Endodermal cell (in vitro differentiated cells): ENCODE results near the gene LY6G6D. TPM values are rescaled to one million over a fixed set of nuclear protein-coding genes. Genes with fewer than 3 reads are reported as not detected.

Experiments
- DNase-seq: peaks from one replicate; pipeline ENCODE4 v3.0.0-alpha.2; 2017
- H3K27ac ChIP-seq: 2 replicates; pipeline ENCODE4 v1.5.1; 2013; ENCODE audit warnings: mild to moderate bottlenecking, low read depth, low read length, moderate library complexity
- H3K27me3 ChIP-seq: 2 replicates; pipeline ENCODE4 v1.6.1; 2013; ENCODE audit warnings: mild to moderate bottlenecking, low read length, moderate library complexity; ENCODE audit not compliant: insufficient read depth, control insufficient read depth, poor library complexity, severe bottlenecking
- H3K36me3 ChIP-seq: 2 replicates; pipeline ENCODE4 v1.7.0; 2013; ENCODE audit warnings: mild to moderate bottlenecking, low read length, moderate library complexity; ENCODE audit not compliant: control insufficient read depth, insufficient read depth
- H3K4me1 ChIP-seq: one replicate; pipeline ENCODE4 v1.7.0; 2013; ENCODE audit warnings: low read length; ENCODE audit not compliant: control insufficient read depth, insufficient read depth
- H3K4me3 ChIP-seq: 2 replicates; pipeline ENCODE4 v1.5.1; 2013; ENCODE audit warnings: mild to moderate bottlenecking, low read length, moderate library complexity
- H3K9ac ChIP-seq: 2 replicates; pipeline ENCODE4 v1.6.1; 2013; ENCODE audit warnings: mild to moderate bottlenecking, low read length, moderate library complexity; ENCODE audit not compliant: poor library complexity, severe bottlenecking; ENCODE audit errors: extremely low read depth
- H3K9me3 ChIP-seq: 2 replicates; pipeline ENCODE4 v1.6.1; 2013; ENCODE audit warnings: mild to moderate bottlenecking, low read length, moderate library complexity; ENCODE audit not compliant: control insufficient read depth
- H3K27ac Mint-ChIP-seq: 2 replicates; pipeline ENCODE4 v1.8.0; 2020; ENCODE audit warnings: mixed read lengths
- H3K27me3 Mint-ChIP-seq: 2 replicates; pipeline ENCODE4 v1.8.0; 2021; ENCODE audit warnings: mild to moderate bottlenecking, mixed read lengths; ENCODE audit not compliant: insufficient read depth
- H3K36me3 Mint-ChIP-seq: 2 replicates; pipeline ENCODE4 v1.8.0; 2020; ENCODE audit warnings: low read depth, mixed read lengths
- H3K4me1 Mint-ChIP-seq: 2 replicates; pipeline ENCODE4 v1.8.0; 2020; ENCODE audit warnings: mixed read lengths
- H3K4me3 Mint-ChIP-seq: 2 replicates; pipeline ENCODE4 v1.8.0; 2020; ENCODE audit warnings: mild to moderate bottlenecking, moderate library complexity, mixed read lengths
- H3K9me3 Mint-ChIP-seq: 2 replicates; pipeline ENCODE4 v1.8.0; 2020; ENCODE audit warnings: mild to moderate bottlenecking, mixed read lengths
- WGBS, 2 experiments: methylation state at CpG; one replicate each; pipeline versions ENCODE4 v1.1.5 to v1.1.7; 2013; ENCODE audit warnings: missing lambda C conversion rate in 2 of 2, mixed read lengths in 1 of 2; ENCODE audit not compliant: insufficient coverage in 1 of 2, insufficient read length in 1 of 2; 5-methylcytosine and 5-hydroxymethylcytosine counted together
- total RNA-seq, 2 donors: library from RNA; stranded (reverse); fragmentation: NEBNext Ultra II Directional in 1 of 2; extraction: Animal tissue kit (Norgen Biotek cat#: 25700) in 1 of 2; gene quantifications; 2 replicates in 1 of 2; 3 replicates in 1 of 2; pipeline ENCODE4 v1.2.1, GENCODE V29; 2021
- TF ChIP-seq, protein P1 (sequence below): fragments of 200-600 bp; sonication (generic); conservative IDR thresholded peaks from 2 replicates; pipeline ENCODE4 v1.5.0; 2021; ENCODE audit warnings: antibody characterized with exemption, mild to moderate bottlenecking

Gene LY6G6D
- total RNA-seq, 2 donors from 2014 or later: not detected

DNA sequence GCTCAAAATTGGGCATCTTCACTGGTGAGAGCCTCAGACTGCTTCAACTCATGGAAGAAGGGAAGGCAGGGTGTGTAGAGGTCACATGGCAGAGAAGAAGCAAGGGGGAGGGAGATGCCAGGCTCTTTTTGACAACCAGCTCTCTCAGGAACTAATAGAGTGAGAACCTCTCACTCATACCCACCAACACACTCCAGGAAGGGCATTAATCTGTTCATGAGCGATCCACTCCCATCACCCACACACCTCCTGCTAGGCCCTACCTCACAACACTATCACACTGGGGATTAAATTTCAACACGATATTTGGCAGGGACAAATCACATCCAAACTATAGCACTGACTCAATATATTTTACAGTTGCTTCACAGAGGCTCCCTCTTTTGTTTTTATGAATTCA lies 26.7 kb downstream of the LY6G6D start:
- Mint-ChIP-seq H3K4me3 (no peak overlapping the region), H3K9me3 (no peaks in the 10 kb centered on the region), H3K36me3 (peaks cover 12% of the 10 kb centered on the region), H3K27ac (peak overlapping the region; percentile 44), H3K27me3 (no peaks in the 10 kb centered on the region), H3K4me1 (peaks cover 43% of the 10 kb centered on the region)
- peaks cover 5% of the 10 kb centered on the region for H3K36me3 ChIP-seq
- H3K9ac ChIP-seq: no peak overlapping the region
- H3K4me1 ChIP-seq: peaks cover 11% of the 10 kb centered on the region
- H3K27ac ChIP-seq: no peak overlapping the region
- TF ChIP-seq, protein P1, sequence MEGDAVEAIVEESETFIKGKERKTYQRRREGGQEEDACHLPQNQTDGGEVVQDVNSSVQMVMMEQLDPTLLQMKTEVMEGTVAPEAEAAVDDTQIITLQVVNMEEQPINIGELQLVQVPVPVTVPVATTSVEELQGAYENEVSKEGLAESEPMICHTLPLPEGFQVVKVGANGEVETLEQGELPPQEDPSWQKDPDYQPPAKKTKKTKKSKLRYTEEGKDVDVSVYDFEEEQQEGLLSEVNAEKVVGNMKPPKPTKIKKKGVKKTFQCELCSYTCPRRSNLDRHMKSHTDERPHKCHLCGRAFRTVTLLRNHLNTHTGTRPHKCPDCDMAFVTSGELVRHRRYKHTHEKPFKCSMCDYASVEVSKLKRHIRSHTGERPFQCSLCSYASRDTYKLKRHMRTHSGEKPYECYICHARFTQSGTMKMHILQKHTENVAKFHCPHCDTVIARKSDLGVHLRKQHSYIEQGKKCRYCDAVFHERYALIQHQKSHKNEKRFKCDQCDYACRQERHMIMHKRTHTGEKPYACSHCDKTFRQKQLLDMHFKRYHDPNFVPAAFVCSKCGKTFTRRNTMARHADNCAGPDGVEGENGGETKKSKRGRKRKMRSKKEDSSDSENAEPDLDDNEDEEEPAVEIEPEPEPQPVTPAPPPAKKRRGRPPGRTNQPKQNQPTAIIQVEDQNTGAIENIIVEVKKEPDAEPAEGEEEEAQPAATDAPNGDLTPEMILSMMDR: no peak
- H3K27me3 ChIP-seq: no peaks in the 10 kb centered on the region
- DNase-seq: no peak
- H3K4me3 ChIP-seq: no peak overlapping the region
- 94 to 100% methylated on average over 2 of the region's 2 CpGs for WGBS, 2 experiments
- H3K9me3 ChIP-seq: no peaks in the 10 kb centered on the region

DNA sequence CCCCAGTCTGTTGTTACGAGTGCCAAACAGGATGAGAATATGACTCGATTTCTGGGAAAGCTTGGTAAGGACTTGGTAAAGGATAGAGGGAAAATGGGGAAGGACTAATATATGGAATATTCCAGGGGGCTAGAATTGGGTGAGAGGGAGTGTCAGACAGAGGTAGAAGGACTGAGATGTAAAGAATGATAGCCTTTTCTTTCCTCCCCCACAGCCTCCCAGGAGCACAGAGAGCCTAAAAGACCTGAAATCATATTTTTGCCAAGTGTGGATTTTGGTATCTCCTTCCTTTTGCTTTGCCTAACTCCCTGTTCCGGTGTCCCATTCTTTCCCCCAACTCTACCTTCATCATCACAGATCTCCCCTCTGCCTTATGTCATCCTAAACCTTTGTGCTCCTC lies 27.7 kb downstream of the LY6G6D start:
- no peak overlapping the region for H3K4me3 Mint-ChIP-seq
- H3K4me1 ChIP-seq: peaks cover 7% of the 10 kb centered on the region
- peaks cover 19% of the 10 kb centered on the region for H3K36me3 Mint-ChIP-seq
- DNase-seq: no peak
- no peaks in the 10 kb centered on the region for H3K9me3 Mint-ChIP-seq
- H3K9ac ChIP-seq: no peak overlapping the region
- no peak overlapping the region for H3K27ac Mint-ChIP-seq
- peaks cover 5% of the 10 kb centered on the region for H3K36me3 ChIP-seq
- no peaks in the 10 kb centered on the region for H3K9me3 ChIP-seq
- H3K27me3 Mint-ChIP-seq: no peaks in the 10 kb centered on the region
- no peak overlapping the region for H3K4me3 ChIP-seq
- WGBS, 2 experiments: 86 to 94% methylated on average over 2 to 3 of the region's 3 CpGs
- H3K27me3 ChIP-seq: no peaks in the 10 kb centered on the region
- TF ChIP-seq, protein P1: no peak
- H3K27ac ChIP-seq: no peak overlapping the region
- peaks cover 35% of the 10 kb centered on the region for H3K4me1 Mint-ChIP-seq

DNA sequence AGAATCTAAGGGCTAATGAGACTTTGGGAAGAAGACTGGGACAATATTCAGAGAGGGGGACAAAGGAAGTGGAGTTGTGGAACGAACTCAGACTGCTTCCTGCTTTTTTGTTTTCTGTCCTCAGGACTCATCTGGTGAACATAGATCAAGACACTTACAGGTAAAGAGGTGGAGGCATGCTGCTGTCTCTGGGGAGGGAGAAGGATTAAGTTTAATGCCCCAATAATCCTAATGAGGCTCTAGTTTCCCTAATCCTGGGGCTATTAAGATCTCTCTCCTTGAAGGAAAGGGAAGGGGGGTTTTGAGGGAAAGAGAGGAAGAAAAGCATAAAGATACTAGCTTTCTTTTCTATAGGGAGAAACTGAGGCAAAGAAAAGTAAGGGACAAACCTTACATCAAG lies 29.3 kb downstream of the LY6G6D start:
- Histone ChIP-seq H3K4me3 (no peak overlapping the region), H3K9ac (no peak overlapping the region), H3K36me3 (peaks cover 5% of the 10 kb centered on the region), H3K27ac (no peak overlapping the region), H3K27me3 (no peaks in the 10 kb centered on the region), H3K9me3 (no peaks in the 10 kb centered on the region), H3K4me1 (no peaks in the 10 kb centered on the region)
- H3K4me1 Mint-ChIP-seq: peaks cover 22% of the 10 kb centered on the region
- H3K9me3 Mint-ChIP-seq: no peaks in the 10 kb centered on the region
- H3K27ac Mint-ChIP-seq: peak overlapping the region; percentile 54
- H3K27me3 Mint-ChIP-seq: no peaks in the 10 kb centered on the region
- DNase-seq: no peak
- TF ChIP-seq, protein P1: no peak
- peaks cover 24% of the 10 kb centered on the region for H3K36me3 Mint-ChIP-seq
- whole genome bisulfite sequencing, 2 experiments: 77 to 92% methylated on average over 1 of the region's 1 CpG
- H3K4me3 Mint-ChIP-seq: no peak overlapping the region
